Endothelial cell of umbilical vein (primary cell): Measurements from ENCODE around the gene SFT2D2. TPM values are rescaled to one million over a fixed set of nuclear protein-coding genes. Genes with fewer than 3 reads are reported as not detected.

ENCODE experiments used
- BruUV-seq: library from RNA; stranded (reverse); fragments of 400-500 nt; replicated peaks from 2 replicates; lab custom pipeline; 2021; lab: Mats Ljungman, UMichigan
- CTCF ChIA-PET: fragments of 300-600, 350-600 bp; sonication (Branson Sonifier 250); formaldehyde crosslinking; loops from one replicate; lab custom pipeline; 2021; ENCODE audit warnings: antibody characterized with exemption, inconsistent platforms; lab: Charles Lee
- POLR2A ChIA-PET: fragments of 300-600, 350-600 bp; sonication (Branson Sonifier 250); formaldehyde crosslinking; loops from one replicate; lab custom pipeline; 2021; ENCODE audit warnings: antibody characterized with exemption, inconsistent platforms; lab: Charles Lee
- DNase-seq: peaks from one replicate; pipeline ENCODE4 v3.0.0-alpha.2; 2011; ENCODE audit warnings: low read depth, low spot score
- FAIRE-seq: peaks from 2 replicates; lab custom pipeline; 2011; peaks lifted over from hg19 to GRCh38; lab: Jason Lieb, UNC
- H2AFZ ChIP-seq: 2 replicates; pipeline ENCODE4 v1.6.0; 2012; ENCODE audit warnings: low read depth, low read length, control low read depth, inconsistent platforms
- H3K27ac ChIP-seq: 2 replicates; pipeline ENCODE4 v1.5.1; 2011; ENCODE audit warnings: low read depth, mild to moderate bottlenecking, control low read depth, low read length, moderate library complexity; ENCODE audit not compliant: insufficient read depth
- H3K27me3 ChIP-seq, 2 experiments: 2 replicates each; pipeline versions ENCODE4 v1.6.0 to v1.6.1; 2011; ENCODE audit warnings: low read length in 2 of 2, mixed read lengths in 1 of 2; ENCODE audit not compliant: control insufficient read depth in 2 of 2, insufficient read depth in 2 of 2
- H3K36me3 ChIP-seq, 2 experiments: 2 replicates in 1 of 2; 3 replicates in 1 of 2; pipeline ENCODE4 v1.5.1; 2011; ENCODE audit warnings: low read length in 2 of 2, mild to moderate bottlenecking in 1 of 2, moderate library complexity in 1 of 2; ENCODE audit not compliant: control insufficient read depth in 2 of 2, insufficient read depth in 2 of 2; ENCODE audit errors: extremely low read depth in 1 of 2
- H3K4me1 ChIP-seq: 3 replicates; pipeline ENCODE4 v1.5.1; 2011; ENCODE audit warnings: mild to moderate bottlenecking, low read length; ENCODE audit not compliant: control insufficient read depth, insufficient read depth; ENCODE audit errors: extremely low read depth
- H3K4me2 ChIP-seq: 2 replicates; pipeline ENCODE4 v1.6.1; 2011; ENCODE audit warnings: low read length, control low read depth, mixed read lengths; ENCODE audit not compliant: insufficient read depth
- H3K4me3 ChIP-seq, 3 experiments: fragments of 200-600 bp in 1 of 3; sonication (generic), shearing (Covaris generic) in 1 of 3; replicated peaks in 1 of 3; 2 replicates each; pipeline ENCODE4 v1.5.1; 2011 to 2016; ENCODE audit warnings: control low read depth in 3 of 3, low read length in 3 of 3, mild to moderate bottlenecking in 2 of 3, inconsistent platforms in 1 of 3, low read depth in 1 of 3, moderate library complexity in 1 of 3; ENCODE audit not compliant: insufficient read depth in 1 of 3
- H3K79me2 ChIP-seq: 2 replicates; pipeline ENCODE4 v1.6.0; 2012; ENCODE audit warnings: low read length, inconsistent platforms; ENCODE audit not compliant: control insufficient read depth, insufficient read depth
- H3K9ac ChIP-seq: replicated peaks from 2 replicates; pipeline ENCODE3; 2011; ENCODE audit warnings: low read length, control low read depth; ENCODE audit not compliant: insufficient read depth; ENCODE audit errors: extremely low read depth
- H3K9me1 ChIP-seq: replicated peaks from 3 replicates; pipeline ENCODE4 v1.6.0; 2011; ENCODE audit warnings: mild to moderate bottlenecking, low read length; ENCODE audit not compliant: control insufficient read depth, insufficient read depth; ENCODE audit errors: extremely low read depth
- H3K9me3 ChIP-seq: replicated peaks from 2 replicates; pipeline ENCODE4 v1.5.1; 2012; ENCODE audit warnings: low read length, inconsistent platforms; ENCODE audit not compliant: control insufficient read depth, insufficient read depth
- H4K20me1 ChIP-seq: replicated peaks from 2 replicates; pipeline ENCODE3; 2011; ENCODE audit warnings: mild to moderate bottlenecking, low read length; ENCODE audit not compliant: control insufficient read depth, insufficient read depth; ENCODE audit errors: extremely low read depth
- EZH2 ChIP-seq: IDR thresholded peaks from 2 replicates; pipeline ENCODE4 v1.6.1; 2012; ENCODE audit warnings: borderline replicate concordance, low read depth, mild to moderate bottlenecking, moderate library complexity, low read length, inconsistent platforms; ENCODE audit not compliant: severe bottlenecking
- FOS ChIP-seq: IDR thresholded peaks from 2 replicates; pipeline ENCODE4 v1.6.1; 2011; ENCODE audit warnings: mild to moderate bottlenecking, low read length, moderate library complexity, borderline replicate concordance; ENCODE audit not compliant: insufficient read depth
- GATA2 ChIP-seq: IDR thresholded peaks from 2 replicates; pipeline ENCODE4 v1.7.0; 2011; ENCODE audit warnings: low read depth, mild to moderate bottlenecking, moderate library complexity, mixed read lengths, low read length; ENCODE audit not compliant: insufficient read length, insufficient read depth
- JUN ChIP-seq: IDR thresholded peaks from 2 replicates; pipeline ENCODE4 v1.6.1; 2011; ENCODE audit warnings: borderline replicate concordance, low read depth; ENCODE audit not compliant: insufficient read length, insufficient read depth
- MYC ChIP-seq: IDR thresholded peaks from one replicate; pipeline ENCODE4 v1.6.1; 2011; ENCODE audit warnings: mild to moderate bottlenecking, low read depth, low read length
- POLR2A ChIP-seq: IDR thresholded peaks from 2 replicates; pipeline ENCODE4 v1.6.1; 2012; ENCODE audit warnings: low read depth, mild to moderate bottlenecking, control low read depth, low read length
- POLR2AphosphoS5 ChIP-seq: IDR thresholded peaks from 2 replicates; pipeline ENCODE4 v1.6.1; 2012; ENCODE audit warnings: low read depth, mild to moderate bottlenecking, control low read depth, low read length, moderate library complexity; ENCODE audit not compliant: insufficient read depth
- dilution Hi-C: fragments of 300-500 bp; cut with MboI; formaldehyde crosslinking; loops from one replicate; pipeline ENCODE4 v1.15.0; 2019; ENCODE audit warnings: low sequenced_read_pairs; ENCODE audit not compliant: extremely low pct_ligation_motif_present
- intact Hi-C: fragments of 100-400 bp; cut with micrococcal nuclease; formaldehyde crosslinking; loops from one replicate; pipeline ENCODE4 v1.10.0; 2022
- polyA plus RNA-seq, 4 experiments: library from polyadenylated mRNA; depleted of rRNA in 3 of 4; stranded (reverse) in 3 of 4; unstranded in 1 of 4; fragments of >200 nt; gene quantifications; 2 replicates each; pipeline versions ENCODE4 v1.2.1 to v1.2.3, GENCODE V29; 2011 to 2012; ENCODE audit warnings: missing spikeins in 1 of 4
- total RNA-seq: library from RNA; stranded (reverse); gene quantifications from 2 replicates; pipeline ENCODE4 v1.2.3, GENCODE V29; 2021
- TF ChIP-seq, protein P1 (sequence below): IDR thresholded peaks from 2 replicates; pipeline ENCODE4 v1.6.1; 2011; ENCODE audit not compliant: insufficient read depth, insufficient read length
- TF ChIP-seq, protein P2 (sequence below), 2 donors: IDR thresholded peaks; 1 replicate in 1 of 2; 2 replicates in 1 of 2; pipeline ENCODE4 v1.5.1; 2011; ENCODE audit warnings: low read length in 2 of 2, mild to moderate bottlenecking in 2 of 2, moderate library complexity in 2 of 2, control low read depth in 1 of 2, inconsistent platforms in 1 of 2, low read depth in 1 of 2; ENCODE audit not compliant: insufficient read depth in 1 of 2; ENCODE audit errors: extremely low read depth in 1 of 2

The SFT2D2 gene
- total and polyA plus RNA-seq, 2 donors (not counting 3 experiments of a cell fraction or from before 2014, with no cell fraction given): 16.7 to 68.1 TPM

DNA sequence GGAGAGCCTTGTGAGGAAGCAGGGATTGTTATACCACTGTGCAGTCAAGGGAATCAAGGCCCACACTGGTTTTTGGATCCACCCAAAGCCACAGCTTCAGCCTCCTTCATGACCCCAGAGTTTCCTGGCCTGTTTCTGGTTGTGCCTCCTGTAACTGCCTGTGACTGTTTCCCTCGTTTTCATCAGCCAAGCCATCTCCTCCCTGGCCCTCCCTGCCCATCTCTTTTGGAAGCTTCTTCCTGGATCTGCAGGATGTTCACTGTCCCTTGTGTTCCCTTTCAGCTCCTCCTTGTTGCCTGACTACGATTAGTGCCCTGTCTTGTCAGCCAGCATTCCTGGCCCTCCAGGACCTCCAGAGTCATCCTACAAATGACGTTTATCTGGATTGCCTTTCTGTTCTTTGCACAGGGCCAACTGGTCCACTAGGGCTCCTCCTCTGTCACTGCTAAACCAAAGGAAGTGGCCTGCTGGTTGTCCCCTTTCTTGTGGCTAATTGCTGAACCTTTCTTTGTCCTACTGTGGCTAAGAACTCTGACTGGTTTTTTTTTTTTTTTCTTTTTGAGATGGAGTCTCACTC, 17.9 kb downstream of the SFT2D2 start:
- Histone ChIP-seq H3K9me3 (no peaks in the 10 kb centered on the region), H3K79me2 (peaks cover 4% of the 10 kb centered on the region), H3K4me2 (no peak overlapping the region), H3K9me1 (no peaks in the 10 kb centered on the region), H3K27me3 (no peaks in the 10 kb centered on the region), H3K27ac (no peak overlapping the region), H3K4me3 (no peak overlapping the region), H4K20me1 (no peaks in the 10 kb centered on the region), H3K9ac (no peak overlapping the region), H3K36me3 (peaks cover 15 to 21% of the 10 kb centered on the region in 2 experiments), H2AFZ (no peak overlapping the region), H3K4me1 (no peaks in the 10 kb centered on the region)
- POLR2A ChIA-PET: no interaction called here
- intact Hi-C loops (no loop called here), dilution Hi-C loops (no loop called here)
- FAIRE-seq (no peak), DNase-seq (no peak)
- CTCF ChIA-PET: interaction anchor here (4.0 kb wide), 1 partner anchor 9 kb away, joined by 31 read pairs; no protein-coding TSS in a partner anchor
- BruUV-seq: no TSS peak
- TF ChIP-seq, protein P1, sequence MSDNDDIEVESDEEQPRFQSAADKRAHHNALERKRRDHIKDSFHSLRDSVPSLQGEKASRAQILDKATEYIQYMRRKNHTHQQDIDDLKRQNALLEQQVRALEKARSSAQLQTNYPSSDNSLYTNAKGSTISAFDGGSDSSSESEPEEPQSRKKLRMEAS: no peak
- TF ChIP-seq FOS (no peak), JUN (no peak), EZH2 (no peak), POLR2A (no peak), GATA2 (no peak), POLR2AphosphoS5 (no peak), MYC (no peak)
- TF ChIP-seq, protein P2, sequence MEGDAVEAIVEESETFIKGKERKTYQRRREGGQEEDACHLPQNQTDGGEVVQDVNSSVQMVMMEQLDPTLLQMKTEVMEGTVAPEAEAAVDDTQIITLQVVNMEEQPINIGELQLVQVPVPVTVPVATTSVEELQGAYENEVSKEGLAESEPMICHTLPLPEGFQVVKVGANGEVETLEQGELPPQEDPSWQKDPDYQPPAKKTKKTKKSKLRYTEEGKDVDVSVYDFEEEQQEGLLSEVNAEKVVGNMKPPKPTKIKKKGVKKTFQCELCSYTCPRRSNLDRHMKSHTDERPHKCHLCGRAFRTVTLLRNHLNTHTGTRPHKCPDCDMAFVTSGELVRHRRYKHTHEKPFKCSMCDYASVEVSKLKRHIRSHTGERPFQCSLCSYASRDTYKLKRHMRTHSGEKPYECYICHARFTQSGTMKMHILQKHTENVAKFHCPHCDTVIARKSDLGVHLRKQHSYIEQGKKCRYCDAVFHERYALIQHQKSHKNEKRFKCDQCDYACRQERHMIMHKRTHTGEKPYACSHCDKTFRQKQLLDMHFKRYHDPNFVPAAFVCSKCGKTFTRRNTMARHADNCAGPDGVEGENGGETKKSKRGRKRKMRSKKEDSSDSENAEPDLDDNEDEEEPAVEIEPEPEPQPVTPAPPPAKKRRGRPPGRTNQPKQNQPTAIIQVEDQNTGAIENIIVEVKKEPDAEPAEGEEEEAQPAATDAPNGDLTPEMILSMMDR (IDR thresholded peaks at IDR 0.05; ENCODE audit: extremely low read depth in 1 of 2, insufficient read depth in 1 of 2, low read depth in 1 of 2, low read length in 2 of 2): no peak
